ENCODE data around the gene DDX28. TPM values are rescaled to one million over a fixed set of nuclear protein-coding genes. Genes with fewer than 3 reads are reported as not detected.

DDX28 gene
- total and polyA plus RNA-seq, 9 of the 15 experiments (the other 6 are each of a cell fraction or from before 2014, with no cell fraction given) = 2.8 to 24.5 (median 15.9) TPM

DNA sequence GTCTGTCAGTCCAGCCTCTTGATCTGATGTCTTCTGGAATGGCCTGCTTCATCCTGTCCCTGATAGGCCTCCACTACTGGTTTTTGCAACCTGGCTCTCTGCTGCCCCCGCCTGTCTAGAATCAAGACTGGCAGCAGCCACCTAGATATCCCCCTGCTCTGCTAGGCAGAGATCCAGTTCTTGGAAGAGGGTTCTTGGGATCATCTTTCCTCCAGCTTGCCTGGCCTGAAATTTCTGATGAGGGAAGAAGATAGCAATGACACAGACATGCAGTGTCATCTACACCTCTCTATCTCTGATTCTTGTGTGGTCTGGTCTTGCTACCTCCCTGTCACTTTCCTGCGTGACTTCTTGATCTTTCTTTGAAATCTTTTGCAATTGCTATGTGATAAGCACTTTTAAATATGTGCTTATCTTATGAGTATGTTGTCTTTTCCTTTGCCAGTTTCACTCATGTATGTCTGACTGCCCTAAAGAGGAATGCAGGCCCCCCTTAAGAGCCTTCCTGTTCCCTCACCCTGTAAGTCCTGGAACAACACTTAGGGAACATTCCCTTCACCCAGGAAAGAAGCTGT is 41.8 kb upstream of the DDX28 start (continued):
- TF ChIP-seq, protein P1, sequence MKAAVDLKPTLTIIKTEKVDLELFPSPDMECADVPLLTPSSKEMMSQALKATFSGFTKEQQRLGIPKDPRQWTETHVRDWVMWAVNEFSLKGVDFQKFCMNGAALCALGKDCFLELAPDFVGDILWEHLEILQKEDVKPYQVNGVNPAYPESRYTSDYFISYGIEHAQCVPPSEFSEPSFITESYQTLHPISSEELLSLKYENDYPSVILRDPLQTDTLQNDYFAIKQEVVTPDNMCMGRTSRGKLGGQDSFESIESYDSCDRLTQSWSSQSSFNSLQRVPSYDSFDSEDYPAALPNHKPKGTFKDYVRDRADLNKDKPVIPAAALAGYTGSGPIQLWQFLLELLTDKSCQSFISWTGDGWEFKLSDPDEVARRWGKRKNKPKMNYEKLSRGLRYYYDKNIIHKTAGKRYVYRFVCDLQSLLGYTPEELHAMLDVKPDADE (conservative IDR thresholded peaks at IDR 0.05; ENCODE audit: control insufficient read depth, low read depth, low read length) = no peak
- TF ChIP-seq ATF7 (IDR thresholded peaks at IDR 0.05) = peak; percentile 49
- TF ChIP-seq NCOA1 (IDR thresholded peaks at IDR 0.05; ENCODE audit: low read depth) = no peak
- TF ChIP-seq SMARCE1 (IDR thresholded peaks at IDR 0.05) = peak; percentile 57; the same call in 1 of the 2 replicates
- no peak for TF ChIP-seq RBM14 (IDR thresholded peaks at IDR 0.05; ENCODE audit: borderline replicate concordance, insufficient read depth, low read depth, low read length)
- TF ChIP-seq HDAC1 (IDR thresholded peaks at IDR 0.05) = peak in 1 of 2 experiments; percentile 50; a peak in 2 of 4 replicates
- peak; percentile 65; the same call in 1 of the 2 replicates for TF ChIP-seq XRCC5 (IDR thresholded peaks at IDR 0.05; ENCODE audit: low read depth, low read length)
- TF ChIP-seq, protein P2, sequence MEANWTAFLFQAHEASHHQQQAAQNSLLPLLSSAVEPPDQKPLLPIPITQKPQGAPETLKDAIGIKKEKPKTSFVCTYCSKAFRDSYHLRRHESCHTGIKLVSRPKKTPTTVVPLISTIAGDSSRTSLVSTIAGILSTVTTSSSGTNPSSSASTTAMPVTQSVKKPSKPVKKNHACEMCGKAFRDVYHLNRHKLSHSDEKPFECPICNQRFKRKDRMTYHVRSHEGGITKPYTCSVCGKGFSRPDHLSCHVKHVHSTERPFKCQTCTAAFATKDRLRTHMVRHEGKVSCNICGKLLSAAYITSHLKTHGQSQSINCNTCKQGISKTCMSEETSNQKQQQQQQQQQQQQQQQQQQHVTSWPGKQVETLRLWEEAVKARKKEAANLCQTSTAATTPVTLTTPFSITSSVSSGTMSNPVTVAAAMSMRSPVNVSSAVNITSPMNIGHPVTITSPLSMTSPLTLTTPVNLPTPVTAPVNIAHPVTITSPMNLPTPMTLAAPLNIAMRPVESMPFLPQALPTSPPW (CRISPR knock-in tag; IDR thresholded peaks at IDR 0.05) = peak; percentile 71
- TF ChIP-seq NCOR1 (IDR thresholded peaks at IDR 0.05) = no peak
- TF ChIP-seq STAT6 (CRISPR knock-in tag; IDR thresholded peaks at IDR 0.05) = no peak
- TF ChIP-seq TOE1 (IDR thresholded peaks at IDR 0.05; ENCODE audit: borderline replicate concordance) = no peak
- peak; percentile 46; the same call in 1 of the 2 replicates for TF ChIP-seq TOE1 (CRISPR knock-in tag; IDR thresholded peaks at IDR 0.05; ENCODE audit: borderline replicate concordance, low read depth)
- peak; percentile 99 for TF ChIP-seq CC2D1A (IDR thresholded peaks at IDR 0.05)
- peak in 1 of 2 experiments; percentile 10; a peak in 1 of 4 replicates for TF ChIP-seq KDM1A (IDR thresholded peaks at IDR 0.05)
- peak; percentile 49 for TF ChIP-seq MAFG (tag; conservative IDR thresholded peaks at IDR 0.05)
- peak in 1 of 2 experiments; percentile 90; a peak in 2 of 4 replicates for TF ChIP-seq RCOR1 (IDR thresholded peaks at IDR 0.05; ENCODE audit: borderline replicate concordance in 1 of 2, low read depth in 2 of 2, low read length in 2 of 2)
- peak; percentile 70 for TF ChIP-seq PKNOX1 (IDR thresholded peaks at IDR 0.05)
- peak; percentile 76 for TF ChIP-seq SMC3 (conservative IDR thresholded peaks at IDR 0.05; ENCODE audit: insufficient read depth, low read depth, low read length)
- 0 out of 2 replicates have a peak, but pooled peaks have one; percentile 17 for TF ChIP-seq CXXC5 (CRISPR knock-in tag; IDR thresholded peaks at IDR 0.05)

All from K562 (cell line).